GM19438 (cell line): ENCODE results near the gene KLRF1.

Experiments used
- ATAC-seq: cut with Tn5 transposase; IDR thresholded peaks from one replicate; pipeline ENCODE4 v1.9.1; 2021; ENCODE audit warnings: low read depth; ENCODE audit not compliant: unreplicated experiment

KLRF1 gene

GRCh38 chr12:9806714-9807113 is 20.6 kb upstream of the KLRF1 start:
- no peak for ATAC-seq

- no peak for ATAC-seq
These were observed 18.8 kb upstream of the KLRF1 start for GRCh38 chr12:9808504-9808903.

- ATAC-seq: no peak
These were observed 17.9 kb upstream of the KLRF1 start for GRCh38 chr12:9809338-9809737.

GRCh38 chr12:9809866-9810265 is 17.4 kb upstream of the KLRF1 start:
- ATAC-seq: no peak

GRCh38 chr12:9810671-9811070 is 16.6 kb upstream of the KLRF1 start:
- no peak for ATAC-seq

DNA sequence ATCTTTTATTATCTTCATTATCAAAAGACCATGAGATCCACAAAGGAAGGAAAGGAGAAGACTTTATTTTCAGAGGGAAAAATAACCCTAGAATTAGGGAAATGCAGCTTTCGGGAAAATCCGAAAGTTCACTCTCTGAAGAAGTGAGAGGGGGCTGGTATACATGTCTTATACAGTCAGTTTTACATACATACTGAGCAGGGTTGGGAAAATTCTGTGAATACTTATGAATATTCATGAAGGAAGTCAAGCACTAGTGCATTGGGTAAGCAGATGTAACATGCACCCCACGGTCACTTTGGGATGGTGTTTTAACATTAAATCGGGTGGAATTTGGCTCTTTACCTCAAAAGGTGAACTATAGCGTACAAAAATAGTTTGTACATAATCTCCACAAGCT is 15.7 kb upstream of the KLRF1 start:
- ATAC-seq: no peak

DNA sequence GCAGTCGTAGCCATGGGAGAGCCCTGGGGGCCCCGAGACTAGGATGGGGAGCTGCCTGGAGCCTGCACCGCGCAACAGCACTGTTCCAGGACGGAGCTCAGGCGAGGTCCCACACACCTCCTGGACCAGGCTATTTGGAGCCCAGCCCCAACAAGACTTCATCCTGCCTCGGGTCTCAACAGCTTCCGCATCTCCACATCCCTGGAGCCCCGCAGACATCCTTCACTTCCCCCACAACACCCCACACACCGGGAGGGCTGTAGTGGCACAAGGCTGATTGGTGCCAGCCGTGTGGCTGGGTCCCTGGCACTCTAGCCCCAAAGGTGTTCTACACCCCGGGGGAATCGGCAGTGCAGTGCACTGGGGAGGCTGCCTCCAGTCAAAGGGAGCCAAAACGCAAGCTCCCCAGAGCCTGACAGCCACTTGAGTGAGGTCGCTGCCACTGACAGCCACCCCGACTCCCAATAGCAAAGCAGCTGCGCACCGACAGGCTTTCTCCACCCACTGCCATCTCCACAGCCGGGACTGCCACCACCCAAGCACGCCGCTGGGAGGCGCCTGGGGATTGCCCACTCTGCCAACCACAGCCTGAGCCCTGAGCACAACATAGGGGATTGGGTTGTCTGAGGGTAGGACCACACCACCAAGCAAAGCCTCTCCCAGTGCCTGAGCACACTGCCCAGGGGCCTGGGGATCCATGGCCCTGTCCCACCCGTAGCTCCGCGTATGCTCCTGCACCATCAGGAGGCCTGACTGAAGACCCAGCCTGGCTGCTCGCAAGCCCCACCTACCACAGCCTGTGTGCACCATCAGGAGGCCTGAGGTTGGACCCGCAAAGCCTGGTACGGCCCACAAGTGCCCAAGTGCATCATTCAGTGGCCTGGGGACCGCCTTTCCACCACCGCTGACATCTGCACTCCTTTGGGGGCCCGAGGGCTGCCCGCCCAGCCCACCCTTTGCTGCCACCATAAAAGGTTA is 13.2 kb upstream of the KLRF1 start:
- peak; percentile 96 for ATAC-seq

GRCh38 chr12:9820281-9820930 is 6.9 kb upstream of the KLRF1 start:
- no peak for ATAC-seq

- ATAC-seq: no peak
These were observed 2.2 kb downstream of the KLRF1 start for GRCh38 chr12:9829483-9829882.

DNA sequence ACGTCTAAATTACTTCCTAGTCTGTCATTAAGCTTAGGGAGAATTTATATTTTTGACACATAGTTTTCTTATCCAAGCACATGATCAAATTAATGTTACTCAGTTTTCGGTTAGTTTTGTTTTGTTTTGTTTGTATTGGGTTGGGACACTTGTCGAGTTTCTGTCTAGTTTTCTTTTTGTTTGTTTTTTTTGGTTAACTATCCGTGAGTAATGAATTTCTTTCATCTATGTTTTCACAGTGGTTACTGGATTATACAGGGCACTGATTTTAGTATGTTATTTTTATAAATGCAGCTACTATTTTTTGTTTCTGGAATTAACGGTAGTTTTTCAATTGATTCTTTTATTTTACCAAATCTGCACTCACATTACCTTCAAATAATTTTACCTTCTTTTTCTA is 2.7 kb downstream of the KLRF1 start:
- no peak for ATAC-seq

DNA sequence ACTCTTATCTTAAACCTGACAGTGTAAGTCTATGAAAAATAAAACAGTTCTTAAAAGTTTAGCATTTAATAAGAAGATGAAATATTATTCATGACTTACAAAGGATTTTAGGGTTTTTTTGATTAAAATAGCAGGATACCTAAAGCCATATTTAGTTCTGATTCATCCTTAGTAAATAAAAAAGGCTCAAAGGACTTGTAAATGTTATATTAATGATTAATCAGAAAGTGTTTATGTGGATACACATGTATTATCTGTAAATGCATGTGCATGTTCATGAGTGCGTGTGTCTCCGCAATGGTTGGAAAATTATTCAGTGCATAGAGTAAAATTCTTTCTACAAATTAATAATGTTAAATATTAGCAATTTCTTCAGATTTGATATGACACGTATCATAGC is 4.4 kb downstream of the KLRF1 start:
- no peak for ATAC-seq

- ATAC-seq: no peak
These were observed 16.1 kb downstream of the KLRF1 start for GRCh38 chr12:9843407-9843806.

- no peak for ATAC-seq
These were observed 21.6 kb downstream of the KLRF1 start for GRCh38 chr12:9848899-9849298.

DNA sequence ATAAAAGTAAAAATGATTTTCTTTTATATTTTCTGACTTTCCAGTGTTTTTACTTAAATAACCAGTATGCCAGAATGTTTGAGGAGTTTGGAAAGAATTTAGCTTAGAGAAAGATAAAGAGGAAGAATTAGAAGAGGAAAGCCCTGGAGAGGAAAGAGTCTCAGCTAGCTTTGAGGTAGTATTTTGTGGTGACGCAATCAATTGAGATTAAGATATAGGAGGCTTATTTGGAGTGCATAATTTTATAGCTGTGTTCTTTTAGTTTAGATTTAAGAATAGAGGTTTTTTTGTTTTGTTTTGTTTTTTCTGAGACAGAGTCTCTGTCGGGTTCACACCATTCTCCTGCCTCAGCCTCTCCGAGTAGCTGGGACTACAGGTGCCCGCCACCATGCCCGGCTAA is 23.8 kb downstream of the KLRF1 start:
- no peak for ATAC-seq

DNA sequence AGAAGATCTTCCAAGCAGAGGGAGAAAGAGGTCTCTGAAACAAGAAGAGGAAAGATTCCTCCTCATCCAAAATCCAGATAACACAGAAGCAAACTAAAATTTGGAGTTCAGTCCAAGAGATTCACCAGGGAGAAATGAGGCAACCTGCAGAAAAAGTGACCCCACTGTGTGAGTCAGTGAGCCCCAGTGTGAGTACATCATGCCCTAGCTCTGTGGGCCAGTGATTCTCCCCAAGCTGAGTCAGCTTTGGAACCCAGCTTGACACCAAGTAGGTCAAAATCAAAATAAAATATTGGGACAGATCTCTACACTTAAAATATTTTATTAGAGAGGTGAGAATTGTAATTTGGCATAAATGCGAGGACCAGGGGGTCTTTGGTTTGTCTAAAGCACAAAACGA is 24.6 kb downstream of the KLRF1 start:
- ATAC-seq: no peak

DNA sequence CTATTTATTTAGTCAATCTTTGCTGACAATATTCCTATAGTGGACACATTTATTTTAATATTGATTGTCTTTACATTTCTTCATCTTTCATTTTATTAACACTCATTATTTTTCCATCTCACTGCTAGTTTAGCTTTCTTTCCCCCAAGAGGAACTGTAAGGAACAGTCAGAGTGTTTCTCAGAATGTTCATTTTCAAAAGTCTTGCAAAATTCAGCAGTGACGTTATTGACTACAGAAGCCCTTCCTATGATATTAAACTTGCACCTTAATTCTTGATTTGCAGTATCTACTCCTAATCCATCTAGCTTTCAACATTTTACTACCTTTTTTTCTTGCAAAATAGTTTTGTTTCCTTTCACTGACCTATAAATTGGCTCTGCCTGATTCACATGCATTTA is 28.9 kb downstream of the KLRF1 start:
- ATAC-seq: no peak

DNA sequence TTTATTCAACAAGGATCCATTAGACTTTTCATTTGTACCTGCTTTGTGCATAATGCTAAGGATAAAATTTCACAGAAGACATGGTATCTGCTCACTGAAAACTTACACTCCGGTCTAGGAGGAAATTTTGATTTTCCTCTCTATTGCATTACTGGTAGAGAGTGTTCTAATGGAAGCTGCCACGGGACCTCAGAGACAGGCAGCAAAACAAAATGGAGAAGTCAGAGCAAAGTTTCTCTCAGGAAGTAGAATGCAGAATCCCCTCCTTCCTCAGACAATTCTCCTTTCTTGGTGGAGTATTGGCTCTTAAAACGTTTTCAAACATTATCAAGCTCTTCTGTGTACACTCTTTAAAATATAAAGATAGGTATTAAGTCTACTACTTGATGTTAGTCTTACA is 29.6 kb downstream of the KLRF1 start:
- no peak for ATAC-seq

GRCh38 chr12:9858135-9858534 is 30.9 kb downstream of the KLRF1 start:
- no peak for ATAC-seq

- ATAC-seq: no peak
These were observed 37.8 kb downstream of the KLRF1 start for GRCh38 chr12:9864913-9865675.

GRCh38 chr12:9866860-9867269 is 39.6 kb downstream of the KLRF1 start:
- no peak for ATAC-seq

- no peak for ATAC-seq
These were observed 40.2 kb downstream of the KLRF1 start for GRCh38 chr12:9867531-9867930.
